Stimulated activated CD8-positive, alpha-beta memory T cell treated with anti-CD3 and anti-CD28 coated beads, Interleukin-2, amount 100 ng/mL, for 48 hours (primary cell): ENCODE measurements around the gene PWP2.

Source experiments
- DNase-seq, 2 donors: peaks; one replicate each; pipeline ENCODE4 v3.0.0-alpha.2; 2020; ENCODE audit warnings: low read depth in 2 of 2

PWP2 gene

DNA sequence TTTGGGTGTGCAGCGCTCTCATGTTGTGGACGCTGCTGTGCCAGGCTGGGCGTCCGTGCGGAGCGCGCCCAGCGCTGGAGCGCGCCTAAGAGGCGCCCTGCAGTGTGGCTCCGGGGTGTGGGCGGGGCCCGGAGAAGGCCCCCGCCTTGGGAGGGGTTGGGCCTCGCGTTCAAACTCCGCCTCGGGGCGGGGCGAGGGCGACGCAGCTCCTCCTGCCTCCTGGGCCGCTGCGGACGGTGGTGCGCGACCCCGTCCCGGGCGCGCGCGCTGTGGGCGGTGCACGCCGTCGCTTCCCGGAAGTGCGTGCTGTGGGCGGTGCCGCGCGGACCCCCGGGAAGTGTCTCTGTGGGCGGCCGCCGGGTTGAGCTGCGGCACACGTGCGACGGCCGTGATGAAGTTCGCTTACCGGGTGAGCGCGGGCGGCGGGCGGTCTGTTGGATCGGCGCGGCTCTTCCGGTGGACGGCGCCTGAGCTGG is at the start of gene PWP2:
PWP2 (plus strand) TSS at position 374 of the 476 bp plus-strand sequence; CDS start at position 392, 18 bp downstream.
- peak; percentile 33 to 45 for DNase-seq

DNA sequence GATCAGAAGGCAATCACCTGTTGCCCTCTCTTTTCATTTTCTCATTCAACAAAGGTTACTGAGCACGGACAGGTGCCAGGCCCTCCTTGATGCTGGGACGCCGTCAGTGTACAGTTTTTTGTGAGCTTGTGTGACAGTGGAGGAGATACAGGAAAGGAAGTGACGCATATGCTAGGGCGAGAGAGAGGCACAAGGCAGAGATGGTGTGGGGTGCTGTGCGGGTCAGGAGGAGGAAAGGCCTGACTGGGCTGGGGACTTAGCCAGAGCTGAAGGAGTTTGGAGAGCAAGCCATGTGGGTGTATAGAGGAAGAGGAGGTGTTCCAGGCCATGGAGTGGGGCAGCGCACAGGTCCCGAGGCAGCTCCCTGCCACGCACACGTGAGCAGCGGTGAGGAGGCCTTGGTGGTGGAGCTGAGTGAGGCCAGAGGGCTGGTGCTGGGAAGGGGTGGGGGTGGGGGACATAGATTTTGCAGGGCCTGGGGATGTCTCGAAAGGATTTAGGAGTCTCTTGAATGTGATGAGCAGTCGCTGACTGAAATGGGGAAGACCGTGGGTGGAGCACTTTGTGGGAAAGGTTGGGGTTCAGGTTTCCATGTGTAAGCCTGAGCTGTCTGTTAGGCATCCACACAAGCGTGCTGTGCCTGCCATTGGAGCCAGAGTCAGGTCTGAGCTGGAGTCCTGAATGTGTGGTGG is 49.1 kb upstream of the PWP2 start:
- peak in 1 of 2 donors; percentile 58 for DNase-seq

DNA sequence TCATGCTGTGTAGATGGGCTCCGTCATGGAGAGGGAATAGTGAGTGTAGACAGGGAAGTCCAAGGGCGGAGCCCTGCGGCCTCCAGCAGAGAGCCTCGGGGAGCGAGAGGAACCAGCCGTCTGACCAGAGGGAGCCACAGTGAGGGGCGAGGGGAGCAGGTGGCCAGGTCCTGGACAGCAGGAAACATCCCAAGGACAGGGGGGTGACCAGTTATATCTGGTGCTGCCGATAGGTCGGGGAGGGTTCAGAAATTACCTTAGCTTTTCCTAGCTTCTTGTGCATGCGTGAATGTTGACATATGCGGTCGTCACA is 48.6 kb upstream of the PWP2 start:
- no peak for DNase-seq

DNA sequence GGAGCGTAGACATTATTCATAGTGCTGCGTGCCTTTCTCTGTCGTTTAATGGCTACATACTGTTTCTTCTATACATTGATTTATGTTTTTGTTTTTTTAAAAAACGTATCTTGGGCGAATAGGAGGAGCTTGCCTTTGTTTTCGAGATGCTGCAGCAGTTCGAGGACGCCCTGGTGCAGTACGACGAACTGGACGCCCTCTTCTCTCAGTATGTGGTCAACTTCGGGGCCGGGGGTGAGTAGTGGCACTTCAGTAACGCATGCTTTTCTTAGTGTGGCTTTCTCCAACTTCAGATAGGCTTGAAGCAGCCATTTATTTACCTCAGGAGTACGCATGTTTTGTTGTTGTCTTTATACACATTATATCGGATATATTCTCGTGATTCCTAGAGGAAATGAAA is 48.2 kb upstream of the PWP2 start:
- DNase-seq, result no peak

DNA sequence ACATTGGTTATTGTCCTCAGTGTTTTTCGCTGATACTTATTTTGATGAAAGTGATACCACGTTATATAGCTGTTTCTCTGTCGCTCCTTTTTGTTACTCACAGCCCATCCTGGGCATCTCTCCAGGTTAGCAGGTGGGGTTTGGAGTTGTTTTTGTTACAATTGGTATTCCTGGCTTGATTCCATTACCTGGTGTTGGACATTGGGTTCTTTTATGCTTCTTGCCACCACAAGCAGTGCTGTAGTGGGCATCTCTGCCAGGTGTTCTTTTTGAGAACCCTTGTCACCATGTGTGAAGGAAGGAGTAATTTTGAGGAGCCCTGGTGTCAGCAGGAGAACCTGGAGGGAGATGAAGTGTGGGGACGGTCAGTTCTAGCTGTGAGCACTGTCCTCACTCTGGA is 47.5 kb upstream of the PWP2 start:
- no peak for DNase-seq

DNA sequence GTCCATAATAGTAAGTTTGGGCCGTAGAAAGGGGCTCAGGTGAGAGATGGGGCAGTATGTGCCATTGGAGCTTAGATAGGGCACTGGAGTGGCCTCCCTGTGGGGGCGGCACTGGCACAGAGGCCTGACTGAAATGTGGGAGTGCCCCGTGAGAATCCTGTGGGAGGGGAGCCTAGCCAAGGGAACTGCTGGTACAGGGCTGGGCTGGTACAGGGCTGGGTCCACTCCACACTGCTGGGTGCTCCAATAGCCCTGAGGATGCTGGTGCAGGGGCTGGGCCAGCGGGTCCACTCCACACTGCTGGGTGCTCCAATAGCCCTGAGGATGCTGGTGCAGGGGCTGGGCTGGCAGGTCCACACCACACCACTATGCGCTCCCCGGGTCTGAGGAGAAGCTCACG is 44.8 kb upstream of the PWP2 start:
- DNase-seq, result no peak

DNA sequence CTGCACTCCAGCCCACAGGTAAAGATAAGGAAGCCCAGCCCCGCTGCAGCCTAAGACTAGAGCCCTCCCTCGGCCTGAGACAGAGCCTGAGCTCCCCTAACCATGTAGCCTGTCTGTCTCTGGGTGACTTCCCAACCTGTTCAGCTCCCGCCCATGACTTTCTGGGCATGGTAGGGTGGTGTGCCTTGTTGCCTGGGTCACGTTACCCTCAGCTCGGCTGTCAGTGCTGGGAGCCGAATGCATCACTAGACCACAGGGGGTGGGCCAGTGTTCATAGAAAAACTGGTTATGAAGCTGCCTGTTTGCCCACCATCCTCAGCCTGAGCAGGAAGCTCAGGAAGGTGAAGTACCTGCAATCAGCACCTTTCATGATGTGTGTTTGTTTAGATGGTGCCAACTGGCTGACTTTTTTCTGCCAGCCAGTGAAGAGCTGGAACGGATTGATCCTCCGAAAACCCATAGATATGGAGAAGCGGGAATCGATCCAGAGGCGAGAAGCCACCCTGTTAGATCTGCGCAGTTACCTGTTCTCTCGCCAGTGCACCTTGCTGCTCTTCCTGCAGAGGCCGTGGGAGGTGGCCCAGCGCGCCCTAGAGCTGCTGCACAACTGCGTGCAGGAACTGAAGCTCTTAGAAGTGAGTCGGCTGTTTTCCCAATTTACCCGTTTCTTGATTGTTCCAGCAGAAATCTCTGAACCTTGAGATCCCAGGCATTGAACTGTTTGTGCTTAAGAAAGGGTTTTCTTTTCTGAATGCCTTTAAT is 43.9 kb upstream of the PWP2 start:
- no peak for DNase-seq

DNA sequence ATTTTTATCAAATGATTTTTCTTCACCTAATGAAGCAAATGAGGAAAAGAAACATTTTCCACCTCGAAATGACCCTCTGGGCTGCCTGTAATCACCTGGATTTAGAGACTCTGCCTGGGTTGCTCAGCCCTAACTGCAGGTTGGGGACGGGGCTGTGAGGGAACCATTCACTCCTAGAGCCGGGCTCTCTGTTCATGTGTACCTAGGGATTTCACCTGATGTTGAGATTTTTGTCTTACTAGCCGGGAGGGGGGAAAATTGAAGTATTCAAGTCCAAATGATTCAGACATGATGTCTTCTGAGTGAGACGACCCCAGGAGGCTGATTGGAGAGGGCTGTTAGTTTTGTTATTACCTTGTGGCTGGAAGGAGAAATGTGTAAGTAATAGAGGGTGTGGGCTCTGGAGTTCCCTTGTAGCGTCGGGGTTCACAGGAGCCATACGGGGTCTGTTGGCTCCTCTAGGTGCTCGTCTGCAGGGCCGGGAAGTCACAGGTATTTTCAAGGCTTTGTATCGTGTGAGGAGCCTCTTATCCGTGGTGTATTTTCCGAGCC is 42.3 kb upstream of the PWP2 start:
- no peak for DNase-seq

DNA sequence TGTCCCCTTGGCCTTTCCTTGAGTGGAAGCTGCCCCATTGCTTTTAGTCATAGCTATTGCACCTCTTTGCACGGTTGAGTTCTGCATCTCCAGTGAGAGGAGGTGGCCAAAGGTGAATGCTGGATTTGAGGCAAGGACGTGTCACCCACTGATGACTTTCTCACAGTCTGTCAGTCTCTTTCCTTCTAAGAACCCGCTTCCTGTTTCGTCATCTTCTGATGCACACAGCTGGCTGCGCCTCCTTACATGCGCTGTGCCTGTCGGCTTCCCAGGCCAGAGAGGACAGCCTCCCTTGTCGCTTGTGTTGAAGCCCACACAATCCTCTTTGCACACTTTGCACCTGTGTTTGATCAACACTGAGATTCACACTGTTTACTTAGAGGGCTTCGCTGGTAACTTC is 41.8 kb upstream of the PWP2 start:
- peak; percentile 54 to 62 for DNase-seq

DNA sequence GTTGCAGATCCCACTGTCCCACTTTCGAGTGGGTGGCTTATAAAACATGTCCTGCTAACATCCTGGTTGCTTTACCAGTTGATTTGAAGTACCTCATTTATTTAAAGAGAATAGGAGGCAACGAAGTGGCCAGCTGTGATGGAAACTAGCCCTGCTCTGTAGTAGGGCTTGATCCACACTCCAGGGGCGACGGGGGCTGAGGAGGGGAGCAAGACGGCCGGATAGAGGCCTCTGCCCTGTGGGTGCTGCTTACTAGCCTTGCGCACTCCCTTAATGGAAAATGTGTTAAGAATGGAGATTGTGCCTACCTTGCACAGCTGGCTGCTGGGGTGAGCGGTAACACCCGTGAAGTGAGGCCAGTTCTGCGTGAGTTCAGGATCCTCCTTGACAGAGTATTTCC is 41.1 kb upstream of the PWP2 start:
- no peak for DNase-seq

DNA sequence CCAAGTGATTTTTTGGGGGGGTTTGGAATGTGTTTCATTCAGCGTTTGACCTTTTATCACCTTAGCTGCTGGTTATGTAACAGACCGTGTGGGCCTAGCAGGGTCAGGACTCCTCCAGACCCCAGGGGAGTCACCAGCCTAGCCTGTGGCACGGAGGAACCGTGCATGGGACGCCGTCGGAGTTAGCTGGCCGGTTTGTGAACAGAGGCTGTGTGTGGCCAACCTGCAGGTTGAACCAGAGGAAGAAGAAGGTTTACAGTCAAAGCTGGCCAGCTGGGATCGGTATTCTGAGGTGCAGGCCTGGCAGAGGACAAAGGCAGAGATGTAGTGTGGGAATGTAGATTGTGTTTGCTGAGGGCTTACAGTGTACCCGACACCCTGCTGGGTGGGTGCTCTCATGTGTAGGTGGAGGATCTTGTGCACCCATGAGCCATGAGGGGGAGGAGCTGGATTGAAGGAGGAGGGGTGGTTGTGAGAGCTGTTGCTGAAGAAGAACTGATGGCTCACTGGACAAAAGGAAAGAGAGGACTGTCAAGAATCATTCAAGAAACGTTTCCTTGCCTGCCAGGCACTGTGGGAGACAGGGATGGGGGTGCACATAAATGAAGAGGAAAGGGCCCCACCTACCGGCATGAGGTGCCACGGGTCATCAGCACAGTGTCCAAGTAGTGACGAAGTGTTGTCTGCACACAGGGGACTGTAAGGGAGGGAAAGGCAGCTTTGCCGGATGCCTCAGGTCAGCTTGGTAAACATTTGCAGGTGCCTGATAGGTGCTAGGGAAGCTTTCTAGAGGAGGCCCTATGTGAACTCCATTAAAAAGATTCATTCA is 40.0 kb upstream of the PWP2 start:
- DNase-seq, result no peak

DNA sequence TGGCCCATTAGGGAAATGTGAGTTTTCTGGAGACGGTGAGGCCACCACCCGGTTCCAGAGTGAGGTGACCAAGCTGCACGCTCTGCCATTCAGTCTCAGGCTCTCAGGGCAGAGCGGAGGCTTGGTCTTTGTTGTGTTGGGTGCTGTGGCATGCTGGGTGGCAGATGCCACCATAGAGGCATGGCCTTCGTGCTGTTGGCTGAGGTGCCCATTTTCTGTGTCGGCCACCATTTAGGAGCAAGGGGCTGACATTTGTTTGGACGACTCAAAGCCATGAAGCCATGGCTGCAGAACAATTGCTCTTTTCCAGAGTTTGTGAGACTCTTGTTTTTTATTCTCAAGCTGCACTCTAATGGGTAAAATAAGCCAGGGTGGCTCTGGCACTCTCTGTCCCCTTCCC is 36.8 kb upstream of the PWP2 start:
- DNase-seq, result no peak

DNA sequence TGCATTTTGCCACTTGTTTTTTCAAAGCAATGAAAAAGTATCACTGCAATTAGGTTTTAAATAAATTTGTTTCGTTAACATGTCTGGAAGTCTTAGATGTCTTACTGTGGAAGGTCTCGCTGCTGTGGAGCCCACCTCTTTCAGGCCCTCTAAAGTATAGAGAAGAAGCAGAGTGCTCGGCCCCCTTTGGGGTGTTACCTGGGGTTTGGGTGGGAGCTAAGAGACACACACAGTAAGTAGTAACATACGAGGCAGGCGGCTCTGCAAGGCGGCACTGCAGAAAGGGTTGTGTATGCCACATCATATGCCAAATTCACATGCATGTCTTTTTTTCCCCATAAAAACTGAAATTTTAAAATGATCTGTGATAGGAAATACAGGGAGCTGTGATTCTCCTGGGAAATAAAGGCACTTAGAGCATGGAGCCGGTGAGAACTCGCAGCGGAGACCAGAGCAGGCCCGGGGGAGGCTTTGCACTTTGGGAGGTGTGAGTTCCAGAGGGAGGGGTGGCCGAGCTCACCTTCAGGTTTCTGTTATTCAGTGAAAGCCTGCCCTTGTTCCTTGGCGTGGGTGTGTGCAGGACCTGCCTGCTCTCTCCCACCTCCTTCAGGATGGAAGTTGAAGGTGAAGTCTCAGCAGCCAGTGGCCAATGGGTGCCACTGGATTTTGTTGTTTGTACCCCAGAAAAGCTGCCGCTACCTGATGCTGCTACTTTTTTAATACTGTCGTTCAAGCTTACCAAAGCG is 35.7 kb upstream of the PWP2 start:
- DNase-seq, result no peak

DNA sequence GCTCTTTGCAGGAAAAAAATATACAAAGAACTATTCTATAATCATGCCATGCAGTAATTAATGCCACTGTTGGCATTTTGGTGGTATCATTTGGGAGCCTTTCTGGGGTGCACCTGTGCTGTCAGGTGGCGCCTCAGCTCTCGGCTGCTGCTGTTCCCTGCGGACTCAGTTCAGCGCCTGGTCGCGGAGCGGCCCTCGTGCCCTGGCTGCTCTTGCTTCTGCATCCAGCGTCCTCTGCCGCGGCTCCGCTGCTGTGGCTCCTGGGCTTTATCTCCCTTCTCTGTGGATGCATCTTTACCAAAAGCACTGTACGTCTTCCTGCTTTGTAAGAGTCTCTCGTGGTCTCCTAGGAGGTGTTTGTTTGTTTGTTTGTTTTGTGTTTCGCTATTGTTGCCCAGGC is 35.1 kb upstream of the PWP2 start:
- DNase-seq, result no peak

DNA sequence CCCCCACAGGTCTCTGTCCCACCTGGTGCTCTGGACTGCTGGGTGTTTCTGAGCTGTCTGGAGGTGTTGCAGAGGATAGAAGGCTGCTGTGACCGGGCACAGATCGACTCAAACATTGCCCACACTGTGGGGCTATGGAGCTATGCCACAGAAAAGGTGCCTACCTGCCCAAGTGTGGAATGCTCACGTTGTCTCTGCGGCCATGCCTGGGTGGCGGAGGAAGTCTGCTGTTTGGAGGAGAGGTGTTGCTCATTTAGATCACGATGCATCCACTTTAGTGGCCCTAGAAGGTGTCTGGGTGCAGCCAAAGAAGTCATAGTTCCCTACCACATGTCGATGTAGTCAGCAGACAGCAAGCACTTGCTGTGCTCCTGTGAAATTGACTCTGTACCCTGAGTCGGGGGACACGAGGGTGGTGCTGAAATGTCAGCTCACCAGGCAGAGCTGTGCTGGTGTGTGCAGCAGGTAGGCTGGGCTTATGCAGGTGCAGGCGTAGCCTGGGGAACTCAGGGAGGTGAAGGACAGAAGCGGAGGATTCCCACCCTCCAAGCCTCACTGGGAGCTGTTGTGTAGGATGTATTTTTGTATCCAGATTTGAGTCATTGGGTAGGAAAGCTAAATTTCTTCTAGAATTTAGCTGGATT is 32.8 kb upstream of the PWP2 start:
- no peak for DNase-seq

DNA sequence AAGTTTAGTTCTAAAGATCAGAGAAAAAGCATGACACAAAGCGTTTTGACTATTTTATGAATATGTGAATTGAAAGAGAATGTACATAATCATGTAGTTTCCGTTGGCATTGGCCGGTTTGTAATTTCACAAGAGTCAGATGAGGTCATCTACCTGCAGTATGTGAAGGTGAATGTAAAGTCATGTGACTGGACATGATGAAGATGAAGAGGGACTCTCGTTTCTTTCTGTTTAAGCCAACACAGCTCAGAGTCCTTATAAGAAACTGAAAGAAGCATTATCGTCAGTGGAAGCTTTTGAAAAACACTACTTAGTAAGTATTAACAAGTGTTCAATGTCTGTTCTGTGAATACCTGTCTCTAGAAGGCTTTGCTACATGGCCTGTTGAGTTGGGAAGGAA is 30.9 kb upstream of the PWP2 start:
- no peak for DNase-seq

DNA sequence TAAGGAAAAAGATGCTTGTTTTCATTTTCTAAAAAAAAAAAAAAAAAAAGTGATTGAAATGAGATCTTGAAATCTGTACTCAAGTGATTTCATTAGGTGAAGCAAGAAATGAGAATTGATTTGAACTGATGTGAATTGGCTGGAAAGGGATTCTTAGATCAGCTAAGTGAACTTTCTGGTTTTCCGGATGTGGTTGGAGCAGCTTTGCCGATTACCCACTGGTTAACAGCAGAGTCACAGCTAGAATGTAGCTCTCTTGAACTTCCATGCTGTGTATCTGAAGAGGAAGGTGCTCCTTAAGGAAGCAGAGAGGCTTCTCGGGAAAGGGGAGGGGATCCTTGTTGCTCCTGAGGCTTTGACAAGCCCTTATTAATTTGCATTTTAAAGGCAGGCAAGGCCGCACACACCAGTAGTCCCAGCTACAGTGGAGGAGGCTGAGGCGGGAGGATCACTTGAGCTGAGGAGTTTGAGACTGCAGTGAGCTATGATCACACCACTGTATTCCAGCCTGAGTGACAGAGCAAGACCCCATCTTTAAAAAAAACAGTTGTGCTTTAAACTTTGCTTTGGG is 28.7 kb upstream of the PWP2 start:
- DNase-seq, result no peak

DNA sequence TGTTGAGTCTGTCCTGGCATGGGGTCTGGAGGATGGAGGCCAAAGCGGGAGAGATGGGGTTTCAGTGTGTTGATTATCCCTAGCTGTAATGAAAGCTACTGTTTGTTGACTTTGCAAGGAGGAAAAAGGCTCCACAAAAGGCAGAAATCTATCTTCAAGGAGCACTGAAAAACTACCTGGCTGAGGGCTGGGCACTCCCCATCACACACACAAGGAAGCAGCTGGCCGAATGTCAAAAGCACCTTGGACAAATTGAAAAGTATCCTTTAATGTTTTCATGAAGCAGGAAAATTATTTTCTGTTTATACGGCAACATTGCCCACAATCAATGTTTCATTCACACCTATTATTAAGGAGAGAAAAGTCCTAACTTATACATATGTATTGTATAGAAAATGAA is 27.8 kb upstream of the PWP2 start:
- DNase-seq, result no peak

DNA sequence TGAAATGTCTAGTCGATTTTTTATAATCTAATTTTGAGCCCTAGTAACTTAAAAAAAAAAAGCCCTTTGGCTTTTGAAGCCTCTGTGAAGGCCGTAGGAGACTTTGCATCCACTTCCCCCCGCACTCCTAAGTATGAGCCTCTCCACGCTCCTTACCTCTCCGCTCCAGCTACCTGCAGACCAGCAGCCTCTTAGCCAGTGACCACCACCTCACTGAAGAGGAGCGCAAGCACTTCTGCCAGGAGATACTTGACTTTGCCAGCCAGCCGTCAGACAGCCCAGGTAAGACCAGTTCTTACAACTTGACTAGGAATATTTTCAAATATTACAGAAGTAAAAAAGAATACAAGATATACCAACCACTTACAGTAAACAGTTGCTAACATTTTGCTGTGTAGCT is 27.4 kb upstream of the PWP2 start:
- DNase-seq, result no peak

DNA sequence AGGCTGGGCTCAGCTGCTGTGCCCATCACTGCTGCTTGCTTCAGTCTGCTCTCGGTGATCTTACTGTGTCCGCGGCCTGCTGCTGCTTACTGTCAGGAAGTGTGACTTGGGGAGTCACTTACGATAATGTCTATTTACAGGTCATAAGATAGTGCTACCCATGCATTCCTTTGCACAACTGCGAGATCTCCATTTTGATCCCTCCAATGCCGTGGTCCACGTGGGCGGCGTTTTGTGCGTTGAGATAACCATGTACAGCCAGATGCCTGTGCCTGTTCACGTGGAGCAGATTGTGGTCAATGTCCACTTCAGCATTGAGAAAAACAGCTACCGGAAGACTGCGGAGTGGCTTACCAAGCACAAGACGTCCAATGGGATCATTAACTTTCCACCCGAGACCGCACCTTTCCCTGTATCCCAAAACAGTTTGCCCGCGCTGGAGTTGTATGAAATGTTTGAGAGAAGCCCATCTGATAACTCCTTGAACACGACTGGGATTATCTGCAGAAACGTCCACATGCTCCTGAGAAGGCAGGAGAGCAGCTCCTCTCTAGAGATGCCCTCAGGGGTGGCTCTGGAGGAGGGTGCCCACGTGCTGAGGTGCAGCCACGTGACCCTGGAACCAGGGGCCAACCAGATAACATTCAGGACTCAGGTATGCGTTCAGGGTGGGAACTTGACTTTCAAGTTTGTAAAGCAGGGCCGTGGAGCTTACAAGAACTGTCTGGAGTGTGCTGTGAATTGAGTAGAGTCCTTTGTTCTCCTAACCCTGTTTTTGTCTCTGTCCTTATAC is 24.4 kb upstream of the PWP2 start:
- DNase-seq, result no peak
